GM20000 (cell line): Measurements from ENCODE around the gene ZNF829.

ENCODE experiments used
- DNase-seq: peaks from one replicate; pipeline ENCODE4 v3.0.0; 2012; ENCODE audit warnings: low spot score
- TF ChIP-seq, protein P1 (sequence below): IDR thresholded peaks from 2 replicates; pipeline ENCODE4 v1.5.1; 2012; ENCODE audit warnings: mild to moderate bottlenecking, control low read depth; ENCODE audit errors: extremely low read depth, missing control alignments

Gene ZNF829

DNA sequence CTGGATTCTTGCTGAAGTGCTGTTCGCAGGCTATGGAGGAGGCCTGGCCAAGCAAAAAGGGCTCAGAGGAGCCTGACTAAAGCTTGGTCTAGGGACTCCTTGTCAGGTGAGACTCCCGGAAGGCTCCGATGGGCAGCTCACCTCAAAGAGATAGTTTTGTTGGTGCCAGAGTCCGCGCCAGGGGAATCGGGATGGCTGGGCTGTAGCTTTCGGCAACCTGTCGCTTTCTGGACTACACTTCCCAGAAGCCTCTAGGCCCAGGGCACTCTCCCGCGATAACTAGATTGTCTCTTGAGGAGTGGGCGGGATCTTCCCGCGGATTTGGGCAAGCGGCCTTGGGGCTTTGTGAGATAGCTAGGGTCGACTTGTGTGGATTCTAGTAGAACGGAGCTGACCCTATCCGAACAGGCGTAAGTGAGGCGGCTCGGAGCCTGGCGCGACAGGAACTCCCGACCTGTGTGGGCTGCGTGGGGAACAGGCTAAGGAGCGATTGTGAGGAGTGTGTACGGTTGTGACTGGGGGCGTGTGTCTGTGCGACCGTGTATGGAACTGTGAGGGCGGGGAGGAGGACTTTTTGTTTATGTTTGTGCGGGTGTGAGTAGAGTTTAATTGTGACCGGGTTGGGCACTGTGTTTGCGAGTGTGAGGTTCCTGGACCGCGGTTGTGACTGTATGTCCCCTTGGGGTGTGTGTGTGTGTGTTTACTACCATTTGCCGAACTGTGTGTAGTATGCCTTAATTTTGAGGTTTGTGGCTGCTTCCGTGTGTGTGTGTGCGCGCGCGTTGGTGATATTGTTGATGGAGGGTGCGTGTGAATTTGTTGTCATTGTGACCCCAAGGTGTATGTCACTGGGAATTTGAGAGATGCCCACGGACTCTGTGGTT, 65.3 kb downstream of the ZNF829 start, which contains the start of gene ZNF345:
Gene ZNF345 (plus strand): TSS at position 318 of the 884 bp plus-strand sequence. CDS start 25,955 bp downstream, outside the sequence.
- TF ChIP-seq, protein P1, sequence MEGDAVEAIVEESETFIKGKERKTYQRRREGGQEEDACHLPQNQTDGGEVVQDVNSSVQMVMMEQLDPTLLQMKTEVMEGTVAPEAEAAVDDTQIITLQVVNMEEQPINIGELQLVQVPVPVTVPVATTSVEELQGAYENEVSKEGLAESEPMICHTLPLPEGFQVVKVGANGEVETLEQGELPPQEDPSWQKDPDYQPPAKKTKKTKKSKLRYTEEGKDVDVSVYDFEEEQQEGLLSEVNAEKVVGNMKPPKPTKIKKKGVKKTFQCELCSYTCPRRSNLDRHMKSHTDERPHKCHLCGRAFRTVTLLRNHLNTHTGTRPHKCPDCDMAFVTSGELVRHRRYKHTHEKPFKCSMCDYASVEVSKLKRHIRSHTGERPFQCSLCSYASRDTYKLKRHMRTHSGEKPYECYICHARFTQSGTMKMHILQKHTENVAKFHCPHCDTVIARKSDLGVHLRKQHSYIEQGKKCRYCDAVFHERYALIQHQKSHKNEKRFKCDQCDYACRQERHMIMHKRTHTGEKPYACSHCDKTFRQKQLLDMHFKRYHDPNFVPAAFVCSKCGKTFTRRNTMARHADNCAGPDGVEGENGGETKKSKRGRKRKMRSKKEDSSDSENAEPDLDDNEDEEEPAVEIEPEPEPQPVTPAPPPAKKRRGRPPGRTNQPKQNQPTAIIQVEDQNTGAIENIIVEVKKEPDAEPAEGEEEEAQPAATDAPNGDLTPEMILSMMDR = no peak
- DNase-seq = peak; percentile 85

DNA sequence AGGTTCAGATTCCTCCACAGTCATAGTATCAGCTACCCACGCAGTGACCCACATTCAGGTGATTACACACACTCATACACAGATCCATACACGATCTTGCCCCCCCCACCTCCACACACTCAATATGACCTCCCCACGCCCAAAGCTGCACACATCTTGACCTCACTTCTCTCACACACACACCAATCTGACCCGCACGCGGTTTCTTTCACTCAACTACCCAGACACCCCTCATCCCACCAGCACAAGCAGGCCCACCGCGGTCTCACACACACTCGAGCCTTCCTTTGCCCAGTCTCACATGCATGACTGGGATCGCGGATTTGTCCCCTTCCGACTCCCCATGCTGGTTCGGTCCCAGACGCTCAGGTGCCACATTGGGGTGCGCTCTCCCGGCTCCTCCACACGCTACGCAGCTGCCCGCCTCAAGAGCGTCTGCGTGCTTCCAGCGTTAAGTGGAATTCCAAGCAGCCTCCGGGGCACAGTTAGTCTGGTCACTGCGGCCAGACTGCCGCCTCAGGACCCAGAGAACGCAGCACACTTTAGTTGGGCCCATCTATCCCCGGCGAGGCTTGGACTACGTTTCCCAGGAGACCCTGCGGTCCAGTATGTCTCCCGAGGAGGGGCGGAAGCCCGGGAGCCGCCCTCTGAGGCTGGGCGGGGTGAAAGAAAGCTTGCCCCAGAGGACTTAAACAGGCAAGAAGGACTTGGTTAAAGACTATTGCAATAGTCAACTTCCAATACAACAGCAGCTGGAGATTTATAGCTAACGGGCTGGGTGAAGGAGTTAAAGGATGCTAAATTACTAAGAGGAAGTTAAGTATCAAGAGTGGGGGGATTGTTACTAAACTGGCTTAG, 66.2 kb downstream of the ZNF829 start:
- peak; percentile 85 for DNase-seq
- TF ChIP-seq, protein P1 = no peak

DNA sequence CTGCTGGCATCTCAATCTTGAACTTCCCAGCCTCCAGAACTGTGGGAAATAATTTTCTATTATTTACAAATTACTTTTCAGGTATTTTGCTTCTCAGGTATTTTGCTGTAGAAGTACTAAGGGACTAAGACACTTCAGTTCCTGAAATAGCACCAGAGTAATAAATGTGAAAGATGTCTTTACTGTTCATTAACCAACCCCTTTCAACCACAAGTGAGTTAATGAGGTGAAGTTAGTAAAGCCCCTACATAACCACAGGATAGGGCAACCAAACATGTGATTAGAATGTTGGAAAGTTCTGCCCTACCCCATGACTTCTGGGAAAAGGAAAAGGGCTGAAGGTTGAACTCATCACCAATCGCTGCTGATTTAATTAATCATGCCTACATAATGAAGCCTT, 68.1 kb downstream of the ZNF829 start:
- no peak for DNase-seq
- TF ChIP-seq, protein P1 = no peak

DNA sequence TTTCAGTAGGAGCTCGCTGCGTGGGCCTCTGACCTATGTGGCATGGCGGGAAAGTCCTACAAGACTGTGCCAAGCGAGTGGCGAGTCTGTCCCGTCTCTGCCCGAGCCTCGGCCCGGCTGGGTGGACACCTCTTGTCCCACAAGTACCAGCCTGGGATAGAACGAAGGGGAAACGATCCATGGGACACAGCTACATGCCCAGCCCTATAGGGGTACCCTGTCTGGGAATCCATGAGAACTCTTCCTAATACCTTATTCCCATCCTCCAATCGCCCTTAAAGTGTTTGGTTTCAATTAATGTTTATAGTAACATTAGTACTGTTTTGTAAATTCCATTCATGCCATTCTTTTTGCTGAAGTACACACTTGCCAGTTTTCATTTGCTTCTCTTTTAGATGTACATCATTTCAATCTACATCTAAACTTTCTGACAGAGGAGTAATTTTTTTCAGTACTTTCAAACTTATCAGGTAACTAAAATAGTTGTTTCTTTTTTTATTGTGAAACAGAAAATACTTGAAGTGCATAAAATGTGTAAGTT, 77.2 kb downstream of the ZNF829 start:
- TF ChIP-seq, protein P1 = no peak
- DNase-seq = no peak
